Measurements from ENCODE around the gene NMT1.

DNA sequence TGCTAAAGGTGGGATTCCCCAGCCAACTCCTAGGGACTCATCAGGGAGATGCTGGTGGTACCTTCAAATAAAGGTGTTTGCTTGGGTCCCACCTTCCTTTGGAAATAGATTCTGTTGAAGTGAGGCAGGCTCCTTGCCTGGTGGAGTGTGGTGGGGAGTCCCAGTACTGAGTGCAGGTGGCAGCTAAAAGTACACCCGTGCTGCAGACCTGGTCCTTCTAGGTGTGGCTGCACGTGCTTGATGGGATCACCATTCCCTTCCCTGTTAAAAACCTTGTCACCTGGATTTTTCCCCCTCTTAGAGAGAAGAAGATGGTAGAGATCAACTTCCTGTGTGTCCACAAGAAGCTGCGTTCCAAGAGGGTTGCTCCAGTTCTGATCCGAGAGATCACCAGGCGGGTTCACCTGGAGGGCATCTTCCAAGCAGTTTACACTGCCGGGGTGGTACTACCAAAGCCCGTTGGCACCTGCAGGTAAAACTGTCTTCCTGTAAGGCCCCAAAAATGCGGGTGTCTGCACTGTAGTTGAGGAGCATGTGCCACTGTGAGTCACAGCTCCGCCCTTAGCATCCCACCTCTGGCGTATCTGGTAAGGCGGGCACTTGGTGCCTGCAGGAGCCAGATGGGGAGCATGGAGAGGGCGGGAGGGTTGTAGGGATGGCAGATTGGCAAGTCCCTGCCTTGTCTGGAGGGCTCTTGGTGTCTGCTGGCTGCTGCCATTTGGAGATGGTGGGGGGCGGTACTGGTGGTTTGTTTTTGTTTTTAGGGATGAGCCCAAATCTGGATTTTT is 37.2 kb downstream of the NMT1 start:
- TF ChIP-seq TEAD4 (IDR thresholded peaks at IDR 0.05): no peak
- no peak for TF ChIP-seq TCF12 (IDR thresholded peaks at IDR 0.05; ENCODE audit: low read depth)
- TF ChIP-seq, protein P1, sequence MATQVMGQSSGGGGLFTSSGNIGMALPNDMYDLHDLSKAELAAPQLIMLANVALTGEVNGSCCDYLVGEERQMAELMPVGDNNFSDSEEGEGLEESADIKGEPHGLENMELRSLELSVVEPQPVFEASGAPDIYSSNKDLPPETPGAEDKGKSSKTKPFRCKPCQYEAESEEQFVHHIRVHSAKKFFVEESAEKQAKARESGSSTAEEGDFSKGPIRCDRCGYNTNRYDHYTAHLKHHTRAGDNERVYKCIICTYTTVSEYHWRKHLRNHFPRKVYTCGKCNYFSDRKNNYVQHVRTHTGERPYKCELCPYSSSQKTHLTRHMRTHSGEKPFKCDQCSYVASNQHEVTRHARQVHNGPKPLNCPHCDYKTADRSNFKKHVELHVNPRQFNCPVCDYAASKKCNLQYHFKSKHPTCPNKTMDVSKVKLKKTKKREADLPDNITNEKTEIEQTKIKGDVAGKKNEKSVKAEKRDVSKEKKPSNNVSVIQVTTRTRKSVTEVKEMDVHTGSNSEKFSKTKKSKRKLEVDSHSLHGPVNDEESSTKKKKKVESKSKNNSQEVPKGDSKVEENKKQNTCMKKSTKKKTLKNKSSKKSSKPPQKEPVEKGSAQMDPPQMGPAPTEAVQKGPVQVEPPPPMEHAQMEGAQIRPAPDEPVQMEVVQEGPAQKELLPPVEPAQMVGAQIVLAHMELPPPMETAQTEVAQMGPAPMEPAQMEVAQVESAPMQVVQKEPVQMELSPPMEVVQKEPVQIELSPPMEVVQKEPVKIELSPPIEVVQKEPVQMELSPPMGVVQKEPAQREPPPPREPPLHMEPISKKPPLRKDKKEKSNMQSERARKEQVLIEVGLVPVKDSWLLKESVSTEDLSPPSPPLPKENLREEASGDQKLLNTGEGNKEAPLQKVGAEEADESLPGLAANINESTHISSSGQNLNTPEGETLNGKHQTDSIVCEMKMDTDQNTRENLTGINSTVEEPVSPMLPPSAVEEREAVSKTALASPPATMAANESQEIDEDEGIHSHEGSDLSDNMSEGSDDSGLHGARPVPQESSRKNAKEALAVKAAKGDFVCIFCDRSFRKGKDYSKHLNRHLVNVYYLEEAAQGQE (IDR thresholded peaks at IDR 0.05; ENCODE audit: low read depth): no peak
- TF ChIP-seq RAD21 (IDR thresholded peaks at IDR 0.05; ENCODE audit: low read depth): no peak
- TF ChIP-seq TAF1 (IDR thresholded peaks at IDR 0.05; ENCODE audit: low read depth): no peak
